Measurements from ENCODE around the gene SLC7A8.

DNA sequence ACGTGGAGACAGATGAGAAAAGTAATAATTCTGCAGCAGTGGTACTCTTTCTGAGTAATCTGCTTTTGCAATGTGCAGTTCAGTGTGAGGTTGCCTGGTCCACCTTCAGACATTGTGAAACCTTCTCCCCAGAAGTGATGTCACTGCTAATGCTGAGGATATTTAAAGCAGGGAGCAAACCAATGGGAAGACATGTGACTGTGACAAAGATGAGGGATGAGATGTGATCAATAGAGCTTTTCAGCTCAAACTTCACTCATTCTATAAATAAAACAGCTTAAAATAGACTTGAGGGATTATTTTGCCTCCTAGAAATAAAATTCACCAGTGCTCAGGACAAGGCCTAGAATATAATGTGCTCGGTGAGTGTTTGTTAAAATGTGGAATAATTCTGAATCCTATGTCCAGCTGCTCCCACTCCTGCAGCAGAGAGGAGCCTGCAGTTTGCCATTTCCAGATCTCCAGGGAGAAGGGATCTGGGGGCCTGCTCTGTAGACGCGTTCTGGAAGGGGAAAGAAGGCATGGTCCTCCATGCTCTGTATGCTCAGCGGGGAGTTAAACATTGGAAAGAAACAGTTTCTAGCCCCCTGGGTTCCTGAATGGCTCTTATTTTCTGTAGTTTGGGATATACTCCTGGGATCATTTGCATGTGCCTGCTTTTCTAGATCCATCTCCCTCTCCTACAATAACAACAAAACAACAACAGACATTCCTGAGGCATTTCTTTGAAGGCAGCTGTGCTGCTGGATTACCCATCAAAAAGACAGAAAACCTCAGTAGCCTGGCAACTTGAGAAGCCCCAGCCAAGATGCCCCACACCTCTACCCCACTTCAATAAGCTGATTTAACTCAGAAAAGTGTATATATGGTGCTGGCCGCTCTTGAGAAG lies 8.9 kb downstream of the SLC7A8 start:
- TF ChIP-seq, protein P1, sequence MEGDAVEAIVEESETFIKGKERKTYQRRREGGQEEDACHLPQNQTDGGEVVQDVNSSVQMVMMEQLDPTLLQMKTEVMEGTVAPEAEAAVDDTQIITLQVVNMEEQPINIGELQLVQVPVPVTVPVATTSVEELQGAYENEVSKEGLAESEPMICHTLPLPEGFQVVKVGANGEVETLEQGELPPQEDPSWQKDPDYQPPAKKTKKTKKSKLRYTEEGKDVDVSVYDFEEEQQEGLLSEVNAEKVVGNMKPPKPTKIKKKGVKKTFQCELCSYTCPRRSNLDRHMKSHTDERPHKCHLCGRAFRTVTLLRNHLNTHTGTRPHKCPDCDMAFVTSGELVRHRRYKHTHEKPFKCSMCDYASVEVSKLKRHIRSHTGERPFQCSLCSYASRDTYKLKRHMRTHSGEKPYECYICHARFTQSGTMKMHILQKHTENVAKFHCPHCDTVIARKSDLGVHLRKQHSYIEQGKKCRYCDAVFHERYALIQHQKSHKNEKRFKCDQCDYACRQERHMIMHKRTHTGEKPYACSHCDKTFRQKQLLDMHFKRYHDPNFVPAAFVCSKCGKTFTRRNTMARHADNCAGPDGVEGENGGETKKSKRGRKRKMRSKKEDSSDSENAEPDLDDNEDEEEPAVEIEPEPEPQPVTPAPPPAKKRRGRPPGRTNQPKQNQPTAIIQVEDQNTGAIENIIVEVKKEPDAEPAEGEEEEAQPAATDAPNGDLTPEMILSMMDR (conservative IDR thresholded peaks at IDR 0.05; ENCODE audit: low read depth, low read length), result no peak
- TF ChIP-seq EZH2 (IDR thresholded peaks at IDR 0.05; ENCODE audit: low read length, unreplicated experiment), result no peak

Data from PC-3 (cell line).